Activated T-cell treated with anti-CD3 and anti-CD28 coated beads, Interleukin-2, amount 50 U/mL, for 4 hours (primary cell): ENCODE measurements around the gene GCNA. TPM values are rescaled to one million over a fixed set of nuclear protein-coding genes. Genes with fewer than 3 reads are reported as not detected.
A peak's percentile ranks its signal among the peaks of the same experiment; 100 is the strongest.

Experiments
- ATAC-seq, 2 donors: fragments of 200-7000 bp; cut with Tn5 transposase; one replicate each; pipeline ENCODE4 v1.10.0; 2021
- DNase-seq: peaks from one replicate; pipeline ENCODE4 v3.0.0-alpha.2; 2020
- H3K27me3 Mint-ChIP-seq: one replicate; pipeline ENCODE4 v1.8.0; 2021; ENCODE audit warnings: low read depth, mixed read lengths
- H3K36me3 Mint-ChIP-seq: one replicate; pipeline ENCODE4 v1.8.0; 2022; ENCODE audit warnings: mixed read lengths; ENCODE audit not compliant: insufficient read depth
- H3K4me1 Mint-ChIP-seq: one replicate; pipeline ENCODE4 v1.8.0; 2021; ENCODE audit warnings: low read depth, mixed read lengths
- H3K4me3 Mint-ChIP-seq: one replicate; pipeline ENCODE4 v1.8.0; 2021; ENCODE audit warnings: mild to moderate bottlenecking, moderate library complexity, mixed read lengths
- H3K9me3 Mint-ChIP-seq: one replicate; pipeline ENCODE4 v1.8.0; 2021; ENCODE audit warnings: mixed read lengths
- total RNA-seq, 3 donors: library from RNA; stranded (reverse); gene quantifications; one replicate each; pipeline ENCODE4 v1.2.1, GENCODE V29; 2021

GCNA gene
- total RNA-seq, result 1 to 10 TPM; 1.7 to 2.2 (median 2.1) TPM

GRCh38 chrX:71578253-71579135, at the start of gene GCNA:
Gene GCNA (plus strand): TSS chrX:71578437. CDS start chrX:71580822, 2,385 bp downstream.
- no peak for DNase-seq

GRCh38 chrX:71532078-71532752, 46.0 kb upstream of the GCNA start:
- Mint-ChIP-seq H3K4me1 (peaks cover 12% of the 10 kb centered on the region), H3K27me3 (no peaks in the 10 kb centered on the region), H3K4me3 (peak overlapping the region; percentile 92), H3K36me3 (peaks cover 14% of the 10 kb centered on the region), H3K9me3 (no peaks in the 10 kb centered on the region)
- peak; percentile 69 to 73 for ATAC-seq
- DNase-seq, result peak; percentile 52

More at GRCh38 chrX:71578253-71579135, at the start of gene GCNA:
- ATAC-seq, result no peak
- Mint-ChIP-seq H3K36me3 (peaks cover 24% of the 10 kb centered on the region), H3K4me1 (no peaks in the 10 kb centered on the region), H3K27me3 (no peaks in the 10 kb centered on the region), H3K4me3 (no peak within 1 kb of the TSS), H3K9me3 (no peaks in the 10 kb centered on the region)

GRCh38 chrX:71532753-71533425, 45.3 kb upstream of the GCNA start, which contains the start of gene OGT:
Gene OGT (plus strand): TSS chrX:71533104. CDS start chrX:71533300, 196 bp downstream.
- H3K4me3 Mint-ChIP-seq, result peak within 1 kb of the TSS; percentile 92
- peaks cover 12% of the 10 kb centered on the region for H3K4me1 Mint-ChIP-seq
- peak; percentile 72 to 75 for ATAC-seq
- H3K27me3 Mint-ChIP-seq, result no peaks in the 10 kb centered on the region
- peaks cover 18% of the 10 kb centered on the region for H3K36me3 Mint-ChIP-seq
- H3K9me3 Mint-ChIP-seq, result no peaks in the 10 kb centered on the region
- DNase-seq, result peak; percentile 89

GRCh38 chrX:71533516-71533850, 44.8 kb upstream of the GCNA start:
- Mint-ChIP-seq H3K36me3 (peaks cover 20% of the 10 kb centered on the region), H3K27me3 (no peaks in the 10 kb centered on the region), H3K9me3 (no peaks in the 10 kb centered on the region), H3K4me1 (peaks cover 14% of the 10 kb centered on the region), H3K4me3 (peak overlapping the region; percentile 92)
- DNase-seq (no peak), ATAC-seq (no peak)

GRCh38 chrX:71533851-71534561, 44.2 kb upstream of the GCNA start:
- Mint-ChIP-seq H3K4me1 (peaks cover 16% of the 10 kb centered on the region), H3K4me3 (peak overlapping the region; percentile 92), H3K27me3 (no peaks in the 10 kb centered on the region), H3K9me3 (no peaks in the 10 kb centered on the region), H3K36me3 (peaks cover 21% of the 10 kb centered on the region)
- ATAC-seq, result peak; percentile 8 to 11
- DNase-seq, result peak; percentile 52

- Mint-ChIP-seq H3K27me3 (no peaks in the 10 kb centered on the region), H3K4me3 (peak overlapping the region; percentile 92), H3K9me3 (no peaks in the 10 kb centered on the region), H3K4me1 (peaks cover 16% of the 10 kb centered on the region), H3K36me3 (peaks cover 21% of the 10 kb centered on the region)
- ATAC-seq (no peak), DNase-seq (no peak)
Measured at GRCh38 chrX:71534773-71535544, 43.3 kb upstream of the GCNA start.

- ATAC-seq, result no peak
Measured at GRCh38 chrX:71536285-71536684, 42.0 kb upstream of the GCNA start.

GRCh38 chrX:71537743-71538142, 40.5 kb upstream of the GCNA start:
- Mint-ChIP-seq H3K36me3 (peaks cover 30% of the 10 kb centered on the region), H3K9me3 (no peaks in the 10 kb centered on the region), H3K4me3 (peak overlapping the region; percentile 92), H3K4me1 (peaks cover 28% of the 10 kb centered on the region), H3K27me3 (no peaks in the 10 kb centered on the region)
- ATAC-seq (no peak), DNase-seq (no peak)

More at GRCh38 chrX:71536285-71536684, 42.0 kb upstream of the GCNA start:
- Mint-ChIP-seq H3K4me1 (peaks cover 20% of the 10 kb centered on the region), H3K27me3 (no peaks in the 10 kb centered on the region), H3K36me3 (peaks cover 26% of the 10 kb centered on the region), H3K9me3 (no peaks in the 10 kb centered on the region), H3K4me3 (peak overlapping the region; percentile 92)
- peak; percentile 15 for DNase-seq

- peak overlapping the region; percentile 92 for H3K4me3 Mint-ChIP-seq
- ATAC-seq (peak; percentile 33 to 39), DNase-seq (no peak)
Measured at GRCh38 chrX:71540801-71541200, 37.4 kb upstream of the GCNA start.

GRCh38 chrX:71541210-71542022, 36.8 kb upstream of the GCNA start:
- Mint-ChIP-seq H3K4me1 (peaks cover 51% of the 10 kb centered on the region), H3K9me3 (no peaks in the 10 kb centered on the region), H3K4me3 (peak overlapping the region; percentile 92), H3K27me3 (no peaks in the 10 kb centered on the region), H3K36me3 (peaks cover 34% of the 10 kb centered on the region)
- ATAC-seq (peak; percentile 49 to 51), DNase-seq (no peak)

More at GRCh38 chrX:71540801-71541200, 37.4 kb upstream of the GCNA start:
- Mint-ChIP-seq H3K36me3 (peaks cover 31% of the 10 kb centered on the region), H3K27me3 (no peaks in the 10 kb centered on the region), H3K4me1 (peaks cover 47% of the 10 kb centered on the region), H3K9me3 (no peaks in the 10 kb centered on the region)

- peaks cover 56% of the 10 kb centered on the region for H3K4me1 Mint-ChIP-seq
- peaks cover 34% of the 10 kb centered on the region for H3K36me3 Mint-ChIP-seq
- no peaks in the 10 kb centered on the region for H3K9me3 Mint-ChIP-seq
- DNase-seq, result no peak
- ATAC-seq, result no peak
- peak overlapping the region; percentile 92 for H3K4me3 Mint-ChIP-seq
- H3K27me3 Mint-ChIP-seq, result no peaks in the 10 kb centered on the region
Measured at GRCh38 chrX:71542411-71542810, 35.8 kb upstream of the GCNA start.

GRCh38 chrX:71542825-71543224, 35.4 kb upstream of the GCNA start:
- Mint-ChIP-seq H3K4me3 (peak overlapping the region; percentile 92), H3K4me1 (peaks cover 56% of the 10 kb centered on the region), H3K27me3 (no peaks in the 10 kb centered on the region), H3K9me3 (no peaks in the 10 kb centered on the region), H3K36me3 (peaks cover 33% of the 10 kb centered on the region)
- ATAC-seq (no peak), DNase-seq (no peak)
